HG03095 (cell line): ENCODE measurements around the gene GSTM1.
"Not testable (repeated sequence)": the region's sequence is repeated elsewhere in the genome, so short reads cannot be mapped to it uniquely, and the experiment has no call there.

Experiments used
- ATAC-seq: cut with Tn5 transposase; IDR thresholded peaks from one replicate; pipeline ENCODE4 v1.9.1; 2021; ENCODE audit warnings: moderate library complexity; ENCODE audit not compliant: unreplicated experiment

GSTM1 gene

DNA sequence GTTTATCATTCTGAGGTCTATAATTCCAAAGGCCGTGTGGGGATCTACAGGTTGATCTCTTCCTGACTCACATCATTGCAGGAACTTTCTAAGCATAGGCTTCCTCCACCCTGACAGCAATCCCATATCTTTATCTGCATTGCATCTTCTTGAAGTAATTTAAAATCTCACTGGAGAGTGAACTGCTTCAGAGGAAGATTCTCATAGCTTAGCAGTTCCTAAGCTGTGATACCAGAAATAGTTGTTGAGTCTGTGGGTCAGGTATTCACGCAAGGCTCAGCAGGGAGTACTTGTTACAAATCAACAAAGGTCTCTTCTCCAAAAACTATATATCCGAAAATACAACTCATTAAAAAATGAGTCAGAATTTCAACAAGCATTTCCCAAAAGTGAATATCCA, 7.5 kb downstream of the GSTM1 start:
- not testable (repeated sequence) for ATAC-seq

DNA sequence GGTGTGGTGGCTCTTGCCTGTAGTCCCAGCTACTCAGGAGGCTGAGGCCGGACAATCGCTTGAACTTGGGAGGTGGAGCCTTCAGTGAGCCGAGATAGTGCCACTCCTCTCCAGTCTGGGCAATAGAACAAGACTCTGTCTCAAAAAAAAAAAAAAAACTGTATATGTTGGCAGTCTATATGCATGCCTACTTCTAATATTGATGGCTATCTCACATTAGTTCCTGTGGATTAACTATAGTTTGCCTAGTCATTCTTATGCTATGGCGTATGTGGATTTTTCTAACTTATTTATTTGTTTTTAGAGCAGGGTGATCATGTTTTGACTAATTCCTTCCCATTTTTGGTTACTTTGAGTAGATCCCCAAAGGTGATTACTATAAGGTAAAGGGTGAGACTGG, 9.4 kb downstream of the GSTM1 start:
- no peak for ATAC-seq

DNA sequence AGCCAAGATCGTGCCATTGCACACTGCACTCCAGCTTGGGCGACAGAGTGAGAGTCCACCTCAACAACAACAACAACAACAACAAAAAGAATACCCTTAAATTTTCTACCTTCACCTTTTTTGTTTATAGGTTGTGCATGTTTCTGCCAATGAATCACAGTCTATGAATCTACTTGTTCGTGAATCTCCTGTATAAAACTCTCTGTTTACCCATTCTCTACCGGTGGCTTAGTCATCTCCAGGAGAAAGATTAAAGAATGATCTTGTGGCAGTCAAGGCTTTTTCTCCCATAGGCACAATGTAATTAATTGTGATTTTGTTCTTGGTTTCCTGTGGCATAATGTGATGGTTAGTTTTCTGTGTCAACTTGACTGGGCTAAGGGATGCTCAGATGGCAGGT, 10.2 kb downstream of the GSTM1 start:
- ATAC-seq = not testable (repeated sequence)

DNA sequence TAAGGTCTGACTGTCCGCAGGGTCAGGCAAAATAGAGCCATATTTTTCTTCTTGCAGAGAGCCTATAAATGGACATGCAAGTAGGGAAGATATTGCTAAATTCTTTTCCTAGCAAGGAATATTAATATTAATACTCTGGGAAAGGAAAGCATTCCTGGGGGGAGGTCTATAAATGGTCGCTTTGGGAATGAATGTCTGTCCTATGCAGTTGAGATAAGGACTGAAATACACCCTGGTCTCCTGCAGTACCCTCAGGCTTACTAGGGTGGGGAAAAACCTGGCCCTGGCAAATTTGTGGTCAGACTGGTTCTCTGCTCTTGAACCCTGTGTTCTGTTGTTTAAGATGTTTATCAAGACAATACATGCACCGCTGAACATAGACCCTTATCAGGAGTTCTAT, 15.3 kb downstream of the GSTM1 start:
- not testable (repeated sequence) for ATAC-seq

DNA sequence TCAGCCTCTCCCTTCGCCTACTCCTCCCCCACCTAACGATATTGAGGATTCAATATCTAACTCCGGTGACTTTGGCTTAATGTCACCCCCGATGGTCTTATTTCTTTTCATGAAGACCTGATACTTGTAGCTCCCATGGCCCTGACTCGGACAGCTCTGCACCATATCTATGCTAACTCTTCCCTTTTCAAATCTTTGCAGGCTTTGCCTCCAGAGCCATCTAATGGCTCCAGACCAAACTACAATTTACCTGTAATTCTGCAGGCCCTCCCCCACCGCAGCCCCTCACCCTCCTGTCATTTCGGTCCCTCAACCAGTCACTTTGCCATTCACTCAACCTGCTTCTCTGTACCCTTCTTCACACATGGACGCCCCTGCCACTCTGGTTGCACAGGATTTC, 16.6 kb downstream of the GSTM1 start:
- ATAC-seq = no peak

DNA sequence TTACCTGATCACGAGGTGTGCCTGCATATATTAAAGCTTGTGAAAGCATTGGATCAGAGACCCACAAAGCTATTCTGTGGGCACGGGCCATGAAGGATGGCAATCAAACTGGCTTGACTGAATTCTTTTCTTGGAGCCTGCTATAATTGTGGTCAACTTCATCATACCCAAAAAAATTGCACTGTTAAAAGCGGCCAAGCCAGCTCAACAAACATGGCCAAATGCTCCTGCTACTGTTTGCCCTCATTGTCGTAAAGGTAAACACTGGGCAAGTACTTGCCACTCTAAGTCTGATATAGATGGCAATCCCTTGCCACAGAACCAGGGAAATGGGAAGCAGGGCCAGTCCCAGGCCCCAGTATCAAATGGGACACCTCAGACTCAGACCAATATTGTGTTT, 17.8 kb downstream of the GSTM1 start:
- no peak for ATAC-seq

DNA sequence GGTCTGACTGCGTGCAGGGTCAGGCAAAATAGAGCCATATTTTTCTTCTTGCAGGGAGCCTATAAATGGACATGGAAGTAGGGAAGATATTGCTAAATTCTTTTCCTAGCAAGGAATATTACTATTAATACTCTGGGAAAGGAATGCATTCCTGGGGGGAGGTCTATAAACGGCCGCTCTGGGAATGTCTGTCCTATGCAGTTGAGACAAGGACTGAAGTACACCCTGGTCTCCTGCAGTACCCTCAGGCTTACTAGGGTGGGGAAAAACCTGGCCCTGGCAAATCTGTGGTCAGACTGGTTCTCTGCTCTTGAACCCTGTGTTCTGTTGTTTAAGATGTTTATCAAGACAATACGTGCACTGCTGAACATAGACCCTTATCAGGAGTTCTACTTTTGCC, 21.3 kb downstream of the GSTM1 start:
- ATAC-seq = not testable (repeated sequence)

DNA sequence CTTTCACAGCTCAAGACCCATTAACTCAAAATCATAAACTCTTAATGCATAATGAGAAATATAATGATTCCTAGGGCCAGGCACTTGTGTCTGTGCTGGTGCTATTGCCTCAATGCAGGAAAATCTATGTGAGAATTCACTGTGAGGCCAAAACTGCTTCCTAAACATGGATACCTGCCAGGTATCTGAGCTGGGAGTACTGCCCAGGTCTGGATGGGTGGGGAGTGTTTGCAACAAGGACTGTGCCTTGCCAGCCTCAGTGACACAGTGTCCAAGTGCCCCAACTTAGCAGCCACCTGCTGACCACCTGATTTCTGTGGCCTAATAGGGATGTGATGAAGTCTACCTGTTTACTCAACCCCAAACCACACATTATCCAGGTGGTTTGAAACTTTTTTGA, 22.2 kb downstream of the GSTM1 start:
- ATAC-seq = not testable (repeated sequence)

DNA sequence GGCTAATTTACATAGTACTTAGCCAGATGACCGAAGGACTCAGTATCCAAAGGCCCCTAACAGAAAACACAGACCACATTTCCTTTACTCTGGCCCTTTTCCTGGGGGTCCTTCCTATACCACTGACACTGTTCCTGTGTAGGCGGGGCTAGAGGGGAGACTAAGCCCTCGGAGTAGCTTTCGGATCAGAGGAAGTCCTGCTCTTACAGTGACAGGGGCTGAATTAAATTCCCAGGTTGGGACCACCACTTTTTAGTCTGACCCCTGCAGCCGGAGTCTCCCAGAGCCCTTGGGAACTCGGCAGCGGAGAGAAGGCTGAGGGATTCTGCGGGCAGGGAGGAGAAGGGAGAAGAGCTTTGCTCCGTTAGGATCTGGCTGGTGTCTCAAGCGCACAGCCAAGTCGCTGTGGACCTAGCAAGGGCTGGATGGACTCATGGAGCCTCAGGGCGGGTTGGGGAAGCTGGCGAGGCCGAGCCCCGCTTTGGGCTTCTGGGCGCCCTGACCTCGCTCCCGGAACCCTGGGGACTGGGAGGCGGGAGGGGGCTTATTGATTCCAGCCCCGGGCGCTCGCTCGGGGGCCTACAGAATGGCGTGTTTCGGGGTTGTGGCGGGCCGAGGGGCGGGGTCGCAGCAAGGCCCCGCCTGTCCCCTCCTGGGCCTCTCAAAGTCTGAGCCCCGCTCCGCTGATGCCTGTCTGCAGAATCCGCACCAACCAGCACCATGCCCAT, 24.1 kb downstream of the GSTM1 start, which contains the start of gene GSTM5:
Gene GSTM5, plus strand, starts transcription at position 659 of the 728 bp plus-strand sequence. Its CDS starts 62 bp downstream, at position 721.
- not testable (repeated sequence) for ATAC-seq

DNA sequence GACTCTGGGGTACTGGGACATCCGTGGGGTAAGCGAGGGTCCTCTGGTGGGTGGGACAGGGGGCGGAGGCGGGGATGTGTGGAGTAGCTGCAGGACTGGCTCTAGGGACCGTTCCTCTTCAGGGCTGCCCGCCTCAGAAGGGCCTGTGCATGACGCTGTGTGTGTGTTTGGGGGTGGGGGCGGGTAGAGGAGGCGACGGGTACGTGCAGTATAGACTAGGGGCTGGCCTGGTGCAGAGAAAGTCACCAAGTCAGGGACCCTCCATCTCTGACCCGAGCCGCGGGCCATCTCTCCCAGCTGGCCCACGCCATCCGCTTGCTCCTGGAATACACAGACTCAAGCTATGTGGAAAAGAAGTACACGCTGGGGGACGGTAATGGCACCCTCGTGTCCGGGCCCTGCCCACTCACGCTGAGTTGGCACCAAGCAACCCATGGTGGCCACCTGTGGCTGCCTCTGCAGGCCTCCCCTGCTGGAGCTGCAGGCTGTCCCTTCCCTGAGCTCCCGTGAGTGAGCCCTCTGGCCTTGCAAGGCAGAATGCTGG, 24.8 kb downstream of the GSTM1 start:
- ATAC-seq = no peak

DNA sequence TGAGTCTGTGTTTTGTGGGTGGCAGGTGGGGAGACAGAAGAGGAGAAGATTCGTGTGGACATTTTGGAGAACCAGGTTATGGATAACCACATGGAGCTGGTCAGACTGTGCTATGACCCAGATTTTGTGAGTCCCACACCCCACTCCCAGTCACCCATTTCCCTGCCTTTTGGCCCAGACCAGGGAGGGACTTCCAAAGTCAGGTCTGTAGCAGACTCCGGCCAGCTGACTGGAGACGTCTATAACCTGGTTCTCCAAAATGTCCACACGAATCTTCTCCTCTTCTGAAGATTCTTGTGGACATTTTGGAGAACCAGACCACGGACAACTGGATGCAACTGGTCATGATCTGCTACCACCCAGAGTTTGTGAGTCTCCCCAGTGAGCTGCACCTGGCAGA, 26.0 kb downstream of the GSTM1 start:
- ATAC-seq = no peak

DNA sequence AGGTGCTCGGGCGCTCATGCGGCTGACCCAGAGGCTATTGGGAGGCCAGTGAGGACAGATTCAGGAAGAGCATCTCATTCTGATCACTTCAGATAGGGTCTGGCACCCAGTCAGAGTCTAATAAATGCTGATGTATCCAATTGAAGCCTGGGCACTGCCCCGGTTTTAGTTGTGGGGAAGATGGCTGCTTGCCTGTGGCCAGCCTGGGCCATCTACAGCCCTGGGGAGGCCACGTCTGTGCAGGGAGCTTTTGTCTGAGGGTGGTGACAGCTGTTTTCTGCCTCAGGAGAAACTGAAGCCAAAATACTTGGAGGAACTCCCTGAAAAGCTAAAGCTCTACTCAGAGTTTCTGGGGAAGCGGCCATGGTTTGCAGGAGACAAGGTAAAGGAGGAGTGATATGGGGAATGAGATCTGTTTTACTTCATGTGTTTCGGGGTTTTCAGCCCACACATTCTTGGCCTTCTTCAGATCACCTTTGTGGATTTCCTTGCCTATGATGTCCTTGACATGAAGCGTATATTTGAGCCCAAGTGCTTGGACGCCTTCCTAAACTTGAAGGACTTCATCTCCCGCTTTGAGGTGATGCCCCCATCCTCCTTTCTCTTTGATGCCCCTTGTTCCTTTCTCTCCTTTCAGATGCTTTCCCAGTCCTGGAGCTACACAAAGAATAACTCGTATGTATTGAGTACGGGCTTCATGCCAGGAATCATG, 27.2 kb downstream of the GSTM1 start:
- ATAC-seq = no peak

DNA sequence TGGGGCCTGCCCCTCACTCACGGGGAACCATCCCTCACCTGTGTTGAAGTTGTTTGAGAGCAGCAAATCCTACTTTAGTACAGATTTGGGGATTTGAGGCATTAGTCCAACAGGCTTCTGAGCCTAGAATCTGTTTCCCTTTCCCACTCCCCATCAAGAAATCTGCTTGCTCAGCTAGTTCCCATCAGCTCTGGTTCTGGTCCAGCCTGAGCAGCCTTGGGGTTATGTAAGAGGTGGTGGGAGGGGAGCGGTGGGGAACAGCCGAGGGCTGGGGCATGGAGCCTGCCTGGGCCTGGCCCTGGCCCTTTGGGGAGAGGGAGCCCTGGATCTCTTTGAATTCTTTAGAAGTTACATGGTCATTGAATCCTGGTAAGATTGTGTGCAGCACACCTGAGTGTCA, 28.5 kb downstream of the GSTM1 start:
- ATAC-seq = no peak

DNA sequence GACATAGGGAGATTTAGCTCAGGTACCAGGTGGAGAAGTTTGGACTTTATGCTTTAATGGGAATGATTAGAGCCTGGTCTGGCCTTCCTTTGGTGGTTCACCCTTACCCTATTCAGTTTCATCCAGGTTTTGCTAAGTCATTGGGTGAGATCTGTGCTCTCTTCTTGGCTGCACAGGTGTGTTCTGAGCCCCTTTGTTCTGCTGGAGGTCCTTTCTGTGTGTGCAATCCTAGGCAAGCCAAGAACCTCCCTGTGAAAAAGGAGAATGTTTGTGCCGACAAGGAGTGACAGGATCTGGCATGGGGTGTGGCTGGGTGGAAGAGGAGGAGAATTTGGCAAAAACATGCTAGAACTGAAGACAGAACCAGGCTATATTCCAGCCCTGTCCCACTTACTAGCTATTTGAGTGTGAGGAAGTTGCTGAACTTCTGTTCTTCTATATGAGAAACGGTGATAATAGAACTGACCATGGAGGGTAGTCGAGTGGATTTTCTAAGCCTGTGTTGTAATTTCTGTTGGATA, 29.0 kb downstream of the GSTM1 start:
- no peak for ATAC-seq

DNA sequence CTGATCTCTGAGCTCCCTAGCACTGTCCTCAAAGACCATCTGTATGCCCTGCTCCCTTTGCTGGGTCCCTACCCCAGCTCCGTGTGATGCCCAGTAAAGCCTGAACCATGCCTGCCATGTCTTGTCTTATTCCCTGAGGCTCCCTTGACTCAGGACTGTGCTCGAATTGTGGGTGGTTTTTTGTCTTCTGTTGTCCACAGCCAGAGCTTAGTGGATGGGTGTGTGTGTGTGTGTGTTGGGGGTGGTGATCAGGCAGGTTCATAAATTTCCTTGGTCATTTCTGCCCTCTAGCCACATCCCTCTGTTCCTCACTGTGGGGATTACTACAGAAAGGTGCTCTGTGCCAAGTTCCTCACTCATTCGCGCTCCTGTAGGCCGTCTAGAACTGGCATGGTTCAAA, 30.1 kb downstream of the GSTM1 start:
- no peak for ATAC-seq

DNA sequence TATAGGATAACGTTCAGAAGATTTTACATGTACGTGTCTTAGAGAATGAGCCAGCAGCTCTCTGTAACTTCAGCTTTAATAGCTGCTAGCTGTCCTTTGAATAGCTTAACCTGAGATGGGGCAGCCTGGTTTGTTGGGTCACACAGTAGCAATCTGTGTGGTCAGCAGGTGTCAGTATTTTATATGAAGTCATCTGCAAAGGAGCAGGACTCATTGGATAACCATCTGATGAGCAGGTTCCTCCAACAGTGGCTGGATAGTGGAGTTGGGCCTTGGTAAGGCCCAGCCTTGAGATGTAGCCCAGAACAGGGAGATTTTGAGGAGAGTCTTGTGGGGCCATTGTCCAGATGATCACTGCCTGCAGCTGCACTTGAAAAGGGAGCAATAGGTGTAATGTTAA, 30.9 kb downstream of the GSTM1 start:
- ATAC-seq = no peak

DNA sequence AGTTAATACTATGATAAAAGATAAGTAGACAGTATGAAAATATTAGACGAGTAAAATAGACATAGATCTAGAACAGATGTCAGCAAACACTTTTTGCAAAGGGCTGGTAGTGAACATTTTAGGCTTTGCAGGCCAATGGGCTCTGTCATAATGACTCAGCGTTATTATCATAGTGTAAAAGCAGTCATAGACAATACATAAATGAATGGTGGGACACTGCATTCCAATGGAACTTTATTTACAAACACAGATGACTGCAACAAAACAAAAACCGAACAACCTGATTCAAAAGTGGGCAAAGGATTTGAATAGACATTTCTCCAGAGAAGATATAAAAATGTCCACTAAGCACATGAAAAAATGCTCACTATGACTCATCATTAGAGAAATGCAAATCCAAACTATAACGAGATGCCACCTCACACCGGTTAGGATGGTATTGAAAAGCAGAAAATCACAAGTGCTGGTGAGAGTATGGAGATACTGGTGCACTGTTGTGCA, 31.8 kb downstream of the GSTM1 start:
- ATAC-seq = no peak

DNA sequence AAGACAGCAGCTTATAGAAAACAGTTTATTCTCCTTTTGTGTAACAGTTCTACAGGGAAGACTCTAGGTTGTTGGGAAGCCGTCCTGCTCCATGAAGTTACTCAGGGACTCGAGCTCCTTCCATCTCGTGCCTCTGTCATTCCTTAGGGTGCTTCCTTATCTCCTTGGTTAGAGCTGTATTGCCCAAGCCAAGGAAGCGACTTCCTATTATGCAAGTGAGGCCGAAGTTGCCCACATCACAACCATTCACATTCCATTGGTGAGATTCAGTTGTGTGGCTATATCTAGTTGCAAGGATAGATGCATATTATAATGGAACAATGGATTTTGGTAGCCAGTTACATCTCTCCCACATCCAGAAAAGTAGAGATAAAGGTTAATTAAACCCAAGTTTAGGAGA, 33.4 kb downstream of the GSTM1 start:
- no peak for ATAC-seq

DNA sequence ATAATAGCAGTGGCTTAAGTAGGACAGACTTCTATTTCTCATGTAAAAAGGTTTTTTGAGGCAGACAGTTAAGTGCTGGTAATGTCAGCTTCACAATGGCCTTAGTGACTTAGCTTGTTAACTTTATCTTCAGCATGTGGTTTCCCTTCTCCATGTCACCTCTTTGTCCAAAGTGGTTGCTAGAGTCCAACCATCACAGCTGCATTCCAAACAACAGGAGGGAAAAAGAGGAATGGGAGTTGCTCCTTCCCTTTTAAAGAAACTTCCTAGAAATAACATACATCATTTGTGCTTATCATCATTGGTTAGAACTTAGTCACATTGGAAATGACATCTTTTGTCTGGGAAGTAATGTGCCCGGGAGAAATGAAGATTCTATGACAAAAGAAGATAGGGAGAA, 34.4 kb downstream of the GSTM1 start:
- ATAC-seq = no peak

DNA sequence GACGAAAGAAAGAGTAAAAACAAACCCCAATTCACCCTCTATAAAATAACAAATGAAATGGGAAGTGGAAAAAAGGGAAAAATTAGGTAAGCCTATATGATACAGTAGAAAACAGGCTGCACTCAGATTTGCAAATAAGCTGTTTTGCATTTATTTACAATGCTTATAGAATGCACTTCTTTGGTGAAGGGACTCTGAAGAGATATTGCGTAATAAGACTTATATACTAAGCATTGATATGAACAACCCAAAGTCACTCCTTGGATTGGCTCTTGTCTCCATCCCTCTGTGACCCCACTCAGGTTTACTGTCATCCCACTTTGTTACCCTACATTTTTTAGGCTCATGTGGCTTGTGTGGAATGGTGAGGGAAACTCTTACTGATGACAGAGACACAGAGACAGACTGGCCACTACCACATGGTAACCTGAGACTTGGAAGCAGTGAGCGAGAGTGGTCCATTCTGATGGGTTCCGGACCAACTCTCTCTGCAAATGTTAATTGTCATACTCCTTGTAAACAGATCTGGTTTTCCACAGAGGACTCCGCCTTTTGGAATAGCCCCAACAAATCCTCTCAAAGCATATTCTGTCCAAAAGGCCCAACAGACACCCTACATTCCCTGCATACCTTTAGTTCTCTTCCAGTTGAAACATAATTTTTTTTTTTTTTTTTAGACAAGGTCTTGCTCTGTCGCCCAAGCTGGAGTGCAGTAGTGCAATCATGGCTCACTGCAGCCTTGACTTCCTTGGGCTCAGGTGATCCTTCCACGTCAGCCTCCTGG, 35.5 kb downstream of the GSTM1 start:
- ATAC-seq = no peak

DNA sequence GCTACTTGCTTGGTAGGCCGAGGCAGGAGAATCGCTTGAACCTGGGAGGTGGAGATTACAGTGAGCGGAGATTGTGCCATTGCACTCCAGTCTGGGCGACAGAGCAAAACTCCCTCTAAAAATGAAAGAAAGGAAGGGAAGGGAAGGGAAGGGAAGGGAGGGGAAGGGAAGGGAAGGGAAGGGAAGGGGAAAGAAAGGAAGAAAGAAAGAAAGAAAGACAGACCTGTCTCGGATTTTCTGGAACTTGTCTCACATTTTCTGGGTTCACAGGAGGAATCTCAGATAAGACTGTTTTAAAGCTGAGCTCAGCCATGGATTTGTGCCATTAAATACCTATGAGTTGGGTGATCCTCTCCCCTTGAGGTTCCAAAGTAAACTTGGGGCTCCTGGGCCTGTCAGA, 37.3 kb downstream of the GSTM1 start:
- no peak for ATAC-seq
